Kidney epithelial cell (primary cell): ENCODE results near the gene PSME1. TPM values are rescaled to one million over a fixed set of nuclear protein-coding genes. Genes with fewer than 3 reads are reported as not detected.

ENCODE experiments used
- DNase-seq: peaks from one replicate; pipeline ENCODE4 v3.0.0-alpha.2; 2010; ENCODE audit warnings: low read depth
- H3K27me3 ChIP-seq: 2 replicates; pipeline ENCODE4 v1.6.0; 2011; ENCODE audit warnings: low read length; ENCODE audit not compliant: control insufficient read depth, insufficient read depth
- H3K36me3 ChIP-seq: 2 replicates; pipeline ENCODE4 v1.5.1; 2011; ENCODE audit warnings: low read length; ENCODE audit not compliant: control insufficient read depth, insufficient read depth
- H3K4me3 ChIP-seq: 2 replicates; pipeline ENCODE4 v1.5.1; 2011; ENCODE audit warnings: low read depth, mild to moderate bottlenecking, control low read depth, low read length
- total RNA-seq: library from RNA; depleted of rRNA; stranded (reverse); fragments of >200 nt; gene quantifications from 2 replicates; pipeline ENCODE4 v1.2.3, GENCODE V29; 2015
- TF ChIP-seq, protein P1 (sequence below): IDR thresholded peaks from 2 replicates; pipeline ENCODE4 v1.5.1; 2011; ENCODE audit warnings: mild to moderate bottlenecking, moderate library complexity, low read length, control low read depth, inconsistent platforms; ENCODE audit not compliant: insufficient read depth, poor library complexity, severe bottlenecking

PSME1 gene
- total RNA-seq, 1 donor from 2014 or later = 234 TPM

DNA sequence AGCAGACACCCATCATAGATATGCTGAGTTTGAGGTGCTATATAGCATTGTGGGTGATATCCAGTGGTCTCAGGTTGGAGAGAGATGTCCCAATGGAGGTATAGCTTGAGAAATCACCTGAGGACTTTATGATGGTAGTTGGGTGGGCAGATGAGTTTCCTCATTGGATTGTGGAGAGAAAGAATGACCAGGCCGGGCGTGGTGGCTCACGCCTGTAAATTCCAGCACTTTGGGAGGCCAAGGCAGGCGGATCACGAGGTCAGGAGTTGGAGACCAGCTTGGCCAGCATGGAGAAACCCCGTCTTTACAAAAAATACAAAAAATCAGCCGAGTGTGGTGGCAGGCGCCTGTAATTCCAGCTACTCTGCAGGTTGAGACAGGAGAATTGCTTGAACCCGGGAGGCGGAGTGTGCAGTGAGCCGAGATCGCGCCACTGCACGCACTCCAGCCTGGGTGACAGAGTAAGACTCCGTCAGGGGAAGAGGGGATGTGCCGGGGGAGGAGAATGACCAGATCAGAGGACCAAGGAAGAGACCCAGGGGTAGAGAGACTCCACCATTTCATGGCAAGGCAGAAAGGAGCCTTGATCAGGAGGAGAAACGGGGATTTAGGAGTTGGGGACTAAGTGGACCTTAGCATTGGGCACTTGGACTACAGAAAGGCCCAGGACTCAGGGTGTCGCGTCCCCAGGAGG, 42.6 kb upstream of the PSME1 start:
- Histone ChIP-seq H3K4me3 (peak overlapping the region; percentile 0), H3K36me3 (no peaks in the 10 kb centered on the region), H3K27me3 (no peaks in the 10 kb centered on the region)
- no peak for DNase-seq
- TF ChIP-seq, protein P1, sequence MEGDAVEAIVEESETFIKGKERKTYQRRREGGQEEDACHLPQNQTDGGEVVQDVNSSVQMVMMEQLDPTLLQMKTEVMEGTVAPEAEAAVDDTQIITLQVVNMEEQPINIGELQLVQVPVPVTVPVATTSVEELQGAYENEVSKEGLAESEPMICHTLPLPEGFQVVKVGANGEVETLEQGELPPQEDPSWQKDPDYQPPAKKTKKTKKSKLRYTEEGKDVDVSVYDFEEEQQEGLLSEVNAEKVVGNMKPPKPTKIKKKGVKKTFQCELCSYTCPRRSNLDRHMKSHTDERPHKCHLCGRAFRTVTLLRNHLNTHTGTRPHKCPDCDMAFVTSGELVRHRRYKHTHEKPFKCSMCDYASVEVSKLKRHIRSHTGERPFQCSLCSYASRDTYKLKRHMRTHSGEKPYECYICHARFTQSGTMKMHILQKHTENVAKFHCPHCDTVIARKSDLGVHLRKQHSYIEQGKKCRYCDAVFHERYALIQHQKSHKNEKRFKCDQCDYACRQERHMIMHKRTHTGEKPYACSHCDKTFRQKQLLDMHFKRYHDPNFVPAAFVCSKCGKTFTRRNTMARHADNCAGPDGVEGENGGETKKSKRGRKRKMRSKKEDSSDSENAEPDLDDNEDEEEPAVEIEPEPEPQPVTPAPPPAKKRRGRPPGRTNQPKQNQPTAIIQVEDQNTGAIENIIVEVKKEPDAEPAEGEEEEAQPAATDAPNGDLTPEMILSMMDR = no peak

DNA sequence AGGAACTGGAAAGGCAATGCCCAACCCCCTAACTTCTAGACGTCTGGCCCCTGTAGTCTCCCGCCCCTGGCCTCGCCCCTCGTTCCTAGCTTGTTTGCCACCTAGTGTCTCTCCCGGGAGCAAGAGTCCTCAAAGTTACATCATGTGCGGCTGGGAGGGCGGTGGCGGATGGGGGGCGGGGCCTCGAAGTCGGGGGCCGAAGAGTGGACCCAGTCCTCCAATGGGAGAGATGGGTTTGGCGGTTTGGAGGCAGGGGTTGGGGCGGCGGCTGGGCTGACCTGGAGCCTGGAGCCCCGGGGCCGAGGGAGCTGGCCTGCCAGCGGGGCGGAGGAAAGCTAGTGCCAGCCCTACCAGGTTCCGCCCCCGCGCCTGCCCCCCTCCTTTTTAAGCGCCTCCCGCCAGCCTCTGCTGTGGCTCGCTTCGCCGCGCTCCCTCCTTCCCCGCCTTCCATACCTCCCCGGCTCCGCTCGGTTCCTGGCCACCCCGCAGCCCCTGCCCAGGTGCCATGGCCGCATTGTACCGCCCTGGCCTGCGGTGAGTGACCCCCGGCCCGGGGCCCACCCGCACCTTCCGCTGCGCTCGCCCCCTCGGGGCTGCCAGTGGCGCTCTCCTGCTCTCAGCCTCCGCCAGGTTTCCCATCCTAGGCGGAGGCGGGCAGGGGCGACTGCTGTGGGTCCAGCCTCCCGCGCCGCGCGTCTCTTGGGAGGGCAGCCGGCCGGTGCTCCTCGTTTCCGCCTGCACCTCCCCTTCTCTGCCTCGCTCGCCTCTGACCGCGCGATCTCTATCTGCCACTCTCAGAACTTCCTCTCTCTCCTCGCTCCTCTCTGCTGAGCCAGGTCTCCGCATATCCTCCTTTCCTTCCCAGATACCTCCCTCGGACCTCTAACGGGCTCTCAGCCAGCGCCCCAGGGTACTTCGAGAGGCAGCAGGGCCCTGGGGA, 41.8 kb upstream of the PSME1 start, which contains the start of gene PCK2:
Gene PCK2 (plus strand): TSS at position 411 of the 940 bp plus-strand sequence. CDS start 95 bp downstream, at position 506.
- TF ChIP-seq, protein P1 = peak; percentile 16
- DNase-seq = peak; percentile 71

DNA sequence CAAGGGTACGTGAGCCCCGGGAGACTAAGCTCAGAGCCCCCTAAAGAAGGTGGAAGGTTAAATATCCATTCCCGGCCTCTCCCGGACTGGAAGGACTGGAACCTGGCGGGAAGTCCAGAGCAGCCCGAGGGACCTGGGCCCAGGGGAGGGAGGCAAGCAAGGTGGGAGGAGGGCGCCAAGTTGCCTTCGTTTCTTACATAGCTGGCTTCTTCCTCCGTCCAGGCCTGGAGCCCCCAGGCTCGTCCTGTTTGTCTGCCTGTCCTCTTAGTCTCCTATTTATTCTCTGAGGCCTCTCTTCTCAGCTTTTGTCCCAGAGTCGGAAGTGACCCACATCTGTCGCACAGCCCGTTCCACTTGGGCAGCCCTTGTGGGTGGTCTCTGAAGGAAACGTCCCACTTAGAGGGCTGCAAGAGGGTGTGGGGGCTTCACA, 41.1 kb upstream of the PSME1 start:
- TF ChIP-seq, protein P1 = no peak
- peak overlapping the region; percentile 82 for H3K4me3 ChIP-seq
- DNase-seq = no peak
- no peaks in the 10 kb centered on the region for H3K27me3 ChIP-seq
- H3K36me3 ChIP-seq = no peaks in the 10 kb centered on the region

More for the DNA sequence above, 41.8 kb upstream of the PSME1 start, which contains the start of gene PCK2:
- peak within 1 kb of the TSS; percentile 82 for H3K4me3 ChIP-seq
- H3K27me3 ChIP-seq = no peaks in the 10 kb centered on the region
- no peaks in the 10 kb centered on the region for H3K36me3 ChIP-seq

DNA sequence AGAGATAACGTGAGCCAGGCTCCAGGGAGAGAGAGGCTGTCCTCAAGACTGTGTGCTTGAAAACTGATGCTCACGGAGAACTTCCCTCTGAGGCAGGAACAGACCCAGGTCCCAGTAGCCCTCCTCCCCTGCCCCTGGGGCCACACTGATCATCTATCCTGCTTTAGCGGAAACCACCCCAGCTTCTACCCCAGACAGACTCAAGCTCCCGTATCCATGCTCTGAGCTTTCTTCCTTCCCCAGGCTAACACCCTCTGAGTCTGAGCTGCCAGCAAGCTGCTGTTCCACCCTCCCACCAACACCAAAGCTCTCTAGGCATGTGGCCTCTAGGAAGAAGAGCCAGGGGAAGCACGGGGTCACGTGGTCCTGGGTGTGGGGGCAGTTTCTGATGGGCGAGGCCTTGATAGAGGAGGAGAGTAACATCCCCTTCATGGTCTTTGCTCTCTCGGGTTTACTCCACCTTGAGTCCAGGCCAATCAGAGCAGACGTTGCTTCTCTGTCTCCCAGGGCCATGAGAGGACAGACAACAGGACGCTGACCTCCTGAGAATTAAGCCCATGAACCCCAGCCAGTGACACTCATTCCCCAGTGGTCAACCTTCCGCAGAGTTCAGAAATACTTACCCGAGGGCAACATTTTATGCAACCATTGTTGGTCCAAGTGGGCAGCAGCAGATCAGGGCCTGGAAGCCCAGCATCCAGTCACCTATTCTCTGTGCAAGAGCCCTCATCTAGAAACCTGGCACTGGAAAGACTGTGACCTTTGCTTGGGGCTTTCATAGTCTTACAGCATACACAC, 40.5 kb upstream of the PSME1 start:
- TF ChIP-seq, protein P1 = no peak

DNA sequence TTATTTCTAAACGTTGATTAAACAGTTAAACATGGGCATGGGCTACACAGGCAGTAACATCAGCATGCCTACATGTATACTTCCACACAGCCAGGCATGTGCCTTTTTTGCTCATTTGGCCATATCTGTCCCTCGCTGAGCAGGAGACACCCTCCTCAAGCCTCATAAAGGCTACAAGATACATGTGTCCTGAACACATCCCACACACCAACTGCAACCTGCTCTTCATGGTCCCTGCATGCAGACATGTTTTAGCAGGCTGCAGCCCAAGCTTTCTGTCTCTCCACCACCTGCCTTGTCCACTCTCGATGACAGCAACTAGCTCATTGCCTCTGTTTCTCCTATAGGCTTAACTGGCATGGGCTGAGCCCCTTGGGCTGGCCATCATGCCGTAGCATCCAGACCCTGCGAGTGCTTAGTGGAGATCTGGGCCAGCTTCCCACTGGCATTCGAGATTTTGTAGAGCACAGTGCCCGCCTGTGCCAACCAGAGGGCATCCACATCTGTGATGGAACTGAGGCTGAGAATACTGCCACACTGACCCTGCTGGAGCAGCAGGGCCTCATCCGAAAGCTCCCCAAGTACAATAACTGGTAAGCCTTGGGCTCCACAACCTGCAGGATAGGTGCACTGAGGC, 39.3 kb upstream of the PSME1 start:
- DNase-seq = no peak
- Histone ChIP-seq H3K36me3 (peaks cover 4% of the 10 kb centered on the region), H3K4me3 (no peak overlapping the region), H3K27me3 (no peaks in the 10 kb centered on the region)
- TF ChIP-seq, protein P1 = no peak

More for the DNA sequence above, 40.5 kb upstream of the PSME1 start:
- Histone ChIP-seq H3K4me3 (peak overlapping the region; percentile 82), H3K27me3 (no peaks in the 10 kb centered on the region), H3K36me3 (peaks cover 1% of the 10 kb centered on the region)
- DNase-seq = no peak
